Activated CD4-positive, alpha-beta T cell treated with anti-CD3 and anti-CD28 coated beads, Interleukin-2, amount 50 U/mL, for 16 hours (primary cell): ENCODE data around the gene TEDC1.

Experiments
- DNase-seq: peaks from one replicate; pipeline ENCODE4 v3.0.0-alpha.2; 2020

Gene TEDC1

GRCh38 chr14:105498430-105499255 lies 7.6 kb downstream of the TEDC1 start:
- DNase-seq, result no peak

- DNase-seq, result no peak
These were observed 8.4 kb downstream of the TEDC1 start for GRCh38 chr14:105499256-105500035.

- no peak for DNase-seq
These were observed 9.1 kb downstream of the TEDC1 start for GRCh38 chr14:105500036-105500725.

GRCh38 chr14:105500726-105501101 lies 9.7 kb downstream of the TEDC1 start:
- no peak for DNase-seq

GRCh38 chr14:105501504-105502291 lies 10.7 kb downstream of the TEDC1 start:
- no peak for DNase-seq

- DNase-seq, result no peak
These were observed 11.6 kb downstream of the TEDC1 start for GRCh38 chr14:105502446-105503295.

- no peak for DNase-seq
These were observed 12.2 kb downstream of the TEDC1 start for GRCh38 chr14:105503296-105503640.

- no peak for DNase-seq
These were observed 13.1 kb downstream of the TEDC1 start for GRCh38 chr14:105503935-105504692.

GRCh38 chr14:105505101-105505500 lies 14.1 kb downstream of the TEDC1 start:
- DNase-seq, result no peak

- no peak for DNase-seq
These were observed 16.2 kb downstream of the TEDC1 start for GRCh38 chr14:105507247-105507646.

GRCh38 chr14:105508069-105508468 lies 17.0 kb downstream of the TEDC1 start:
- DNase-seq, result no peak

GRCh38 chr14:105508601-105509000 lies 17.6 kb downstream of the TEDC1 start:
- no peak for DNase-seq

- DNase-seq, result no peak
These were observed 26.1 kb downstream of the TEDC1 start for GRCh38 chr14:105517096-105517495.

- no peak for DNase-seq
These were observed 29.1 kb downstream of the TEDC1 start for GRCh38 chr14:105519946-105520698.

GRCh38 chr14:105525326-105525725 lies 34.3 kb downstream of the TEDC1 start:
- no peak for DNase-seq

- no peak for DNase-seq
These were observed 35.1 kb downstream of the TEDC1 start, which contains the start of gene TMEM121 for GRCh38 chr14:105525861-105526775. TMEM121 (plus strand) TSS chr14:105526583; CDS start chr14:105528835, 2,252 bp downstream.

- no peak for DNase-seq
These were observed 35.8 kb downstream of the TEDC1 start for GRCh38 chr14:105526776-105527380.

GRCh38 chr14:105527381-105527825 lies 36.4 kb downstream of the TEDC1 start:
- DNase-seq, result no peak
